Activated naive CD4-positive, alpha-beta T cell treated with anti-CD3 and anti-CD28 coated beads, Interleukin-2, amount 10 ng/mL, durations not matched to agents 7 days and 5 days (primary cell): ENCODE results near the gene TEX44.

Experiments used
- CTCF ChIA-PET: fragments of 350-600 bp; sonication (Branson Sonifier 250); formaldehyde crosslinking; loops from one replicate; lab custom pipeline; 2021; ENCODE audit warnings: antibody characterized with exemption; lab: Charles Lee
- DNase-seq: peaks from one replicate; pipeline ENCODE4 v3.0.0-alpha.2; 2020
- H3K27ac Mint-ChIP-seq: one replicate; pipeline ENCODE4 v1.8.0; 2021; ENCODE audit warnings: mild to moderate bottlenecking, moderate library complexity, mixed read lengths
- H3K27me3 Mint-ChIP-seq: one replicate; pipeline ENCODE4 v1.8.0; 2021; ENCODE audit warnings: mild to moderate bottlenecking, mixed read lengths
- H3K36me3 Mint-ChIP-seq: one replicate; pipeline ENCODE4 v1.8.0; 2021; ENCODE audit warnings: mixed read lengths
- H3K4me1 Mint-ChIP-seq: one replicate; pipeline ENCODE4 v1.8.0; 2021; ENCODE audit warnings: mixed read lengths
- H3K4me3 Mint-ChIP-seq: one replicate; pipeline ENCODE4 v1.8.0; 2021; ENCODE audit warnings: mild to moderate bottlenecking, moderate library complexity, mixed read lengths
- H3K9me3 Mint-ChIP-seq: one replicate; pipeline ENCODE4 v1.8.0; 2021; ENCODE audit warnings: mixed read lengths

TEX44 gene

DNA sequence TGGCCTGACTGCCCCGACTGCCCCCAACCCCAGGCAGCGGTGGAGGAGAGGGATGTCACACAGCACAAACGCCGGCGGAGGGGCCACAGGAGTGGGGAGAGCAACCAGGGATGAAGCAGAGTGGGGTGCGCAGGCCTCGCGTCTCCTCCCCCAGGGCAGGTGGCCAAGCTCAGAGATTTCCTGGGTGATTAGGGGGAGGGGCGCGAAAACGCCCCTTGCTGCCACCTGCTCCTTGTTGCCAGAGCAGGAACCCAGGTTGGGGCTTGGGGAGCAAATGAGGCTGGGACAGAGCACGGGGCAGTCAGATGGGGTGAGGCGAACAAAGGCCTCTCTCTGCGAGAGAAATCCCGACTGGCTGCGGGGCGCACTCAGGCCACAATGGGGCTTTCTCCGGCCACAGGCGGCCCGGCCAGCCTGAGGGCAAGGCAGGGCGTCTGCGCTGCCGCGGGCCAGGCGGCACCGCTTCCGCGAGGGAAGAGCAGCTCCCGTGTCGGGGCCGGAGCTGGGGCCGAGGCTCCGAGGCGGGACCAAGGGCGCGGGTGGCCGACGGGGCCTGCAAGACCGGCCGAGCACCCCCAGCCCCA is 11.5 kb downstream of the TEX44 start:
- no peak overlapping the region for H3K27ac Mint-ChIP-seq
- CTCF ChIA-PET = interaction anchor here (0.7 kb wide), 1 partner anchor 87 kb away, joined by 3 read pairs; no protein-coding TSS in a partner anchor

DNA sequence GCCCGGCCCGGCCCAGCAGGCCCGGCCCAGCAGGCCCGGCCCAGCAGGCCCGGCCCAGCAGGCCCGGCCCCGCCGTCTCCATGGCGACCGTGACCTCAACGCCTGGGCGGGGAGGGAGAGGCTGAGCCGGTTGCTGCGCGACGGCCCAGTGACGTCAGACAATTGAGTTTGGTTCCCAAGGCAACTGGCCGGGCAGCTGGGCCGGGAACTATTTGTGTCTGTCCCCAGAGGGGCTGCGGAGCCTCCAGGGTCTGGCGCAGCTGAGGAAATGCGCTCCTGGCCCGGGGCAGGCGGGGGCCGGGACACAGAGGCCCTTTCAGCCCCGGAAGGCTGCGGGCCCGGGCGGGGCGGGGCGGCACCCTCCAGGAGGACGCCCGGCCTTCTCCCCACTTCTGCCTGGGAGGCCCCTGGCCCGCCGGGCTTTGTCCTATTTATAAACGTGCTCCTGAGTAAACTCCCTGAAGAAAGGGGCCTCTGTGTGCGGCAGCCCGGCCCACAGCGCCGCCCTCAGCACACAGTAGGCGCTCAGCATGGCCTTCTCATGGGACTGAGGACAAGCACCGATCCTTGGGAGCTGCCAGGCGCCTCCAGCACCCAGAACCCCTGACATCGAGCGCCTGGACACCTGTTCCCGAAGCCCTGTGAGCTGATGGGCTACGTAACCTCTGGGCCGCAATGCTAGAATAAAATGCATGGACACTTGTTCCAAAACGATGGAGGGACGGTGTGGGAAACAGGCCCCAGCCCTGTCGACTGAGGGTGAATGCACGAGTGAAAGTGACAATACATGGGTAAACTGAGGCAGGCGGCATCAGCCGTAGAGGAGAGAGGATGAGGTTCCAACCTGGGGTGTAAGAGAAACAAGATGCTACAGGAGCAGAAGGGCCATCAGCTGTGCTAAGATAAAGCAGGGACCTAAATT is 12.3 kb downstream of the TEX44 start:
- peak; percentile 96 for DNase-seq
- H3K27me3 Mint-ChIP-seq = peaks cover 36% of the 10 kb centered on the region
- CTCF ChIA-PET = interaction anchor here (0.6 to 1.8 kb wide), 3 partner anchors 88 to 779 kb away, joined by 3 to 8 read pairs (median 3); no protein-coding TSS in a partner anchor
- peak overlapping the region; percentile 65 for H3K4me3 Mint-ChIP-seq
- H3K36me3 Mint-ChIP-seq = no peaks in the 10 kb centered on the region
- H3K9me3 Mint-ChIP-seq = no peaks in the 10 kb centered on the region
- peaks cover 19% of the 10 kb centered on the region for H3K4me1 Mint-ChIP-seq
- peak overlapping the region; percentile 62 for H3K27ac Mint-ChIP-seq

More for the DNA sequence above, 11.5 kb downstream of the TEX44 start:
- peak; percentile 29 for DNase-seq
- Mint-ChIP-seq H3K4me3 (peak overlapping the region; percentile 54), H3K27me3 (peaks cover 36% of the 10 kb centered on the region), H3K9me3 (no peaks in the 10 kb centered on the region), H3K4me1 (peaks cover 19% of the 10 kb centered on the region), H3K36me3 (no peaks in the 10 kb centered on the region)

DNA sequence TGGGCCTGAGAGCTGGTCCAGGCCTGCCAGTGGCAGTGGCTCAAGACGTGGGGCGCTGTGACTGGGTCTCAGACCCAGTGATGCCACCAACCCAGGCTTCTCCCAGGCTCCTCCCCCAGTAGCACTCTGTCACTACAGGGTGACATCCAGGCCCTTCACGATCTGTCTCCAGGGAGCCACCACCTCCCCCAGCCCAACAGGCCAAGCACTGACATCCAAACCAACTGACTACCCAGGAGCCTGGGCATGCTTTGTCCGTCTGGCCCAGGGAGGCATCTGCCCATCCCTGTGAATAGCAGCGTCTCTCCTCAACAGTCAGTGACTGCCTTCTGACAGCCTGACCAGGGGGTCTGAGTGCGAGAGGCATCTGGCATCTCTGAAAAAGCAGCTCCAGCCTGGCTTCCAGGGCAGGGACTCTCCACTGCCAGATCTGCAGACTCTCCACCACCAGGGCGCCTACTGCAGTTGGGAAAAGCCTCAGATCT is 13.0 kb downstream of the TEX44 start:
- H3K27ac Mint-ChIP-seq = no peak overlapping the region
- H3K4me1 Mint-ChIP-seq = peaks cover 26% of the 10 kb centered on the region
- peak; percentile 34 for DNase-seq
- no peaks in the 10 kb centered on the region for H3K36me3 Mint-ChIP-seq
- H3K9me3 Mint-ChIP-seq = no peaks in the 10 kb centered on the region
- peaks cover 33% of the 10 kb centered on the region for H3K27me3 Mint-ChIP-seq
- H3K4me3 Mint-ChIP-seq = peak overlapping the region; percentile 52
- CTCF ChIA-PET = interaction anchor here (1.8 kb wide), 1 partner anchor 109 kb away, joined by 8 read pairs; no protein-coding TSS in a partner anchor

DNA sequence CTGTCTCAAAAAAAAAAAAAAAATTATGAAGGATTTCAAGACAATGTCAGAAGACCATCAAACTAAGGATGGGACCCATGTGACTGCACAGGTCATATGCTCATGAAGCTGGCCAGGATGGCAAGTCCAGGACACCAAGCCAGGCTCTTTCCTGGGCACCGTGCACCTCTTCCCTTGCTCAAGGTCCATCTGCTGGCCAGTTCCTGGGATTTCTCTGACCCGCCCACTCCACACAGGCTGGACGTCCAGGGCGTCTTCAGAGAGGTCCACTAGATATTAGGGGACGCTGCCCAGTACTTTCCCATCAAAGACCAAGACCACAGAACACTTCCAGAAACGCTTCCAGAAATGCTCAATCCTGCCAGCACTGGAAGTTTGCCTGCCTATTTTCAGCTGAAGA is 14.3 kb downstream of the TEX44 start:
- H3K9me3 Mint-ChIP-seq = no peaks in the 10 kb centered on the region
- H3K27ac Mint-ChIP-seq = no peak overlapping the region
- H3K36me3 Mint-ChIP-seq = no peaks in the 10 kb centered on the region
- peaks cover 39% of the 10 kb centered on the region for H3K4me1 Mint-ChIP-seq
- H3K4me3 Mint-ChIP-seq = no peak overlapping the region
- H3K27me3 Mint-ChIP-seq = peaks cover 29% of the 10 kb centered on the region
- DNase-seq = no peak
- CTCF ChIA-PET = interaction anchor here (2.1 to 9.2 kb wide), 2 partner anchors 69 to 108 kb away, joined by 10 to 213 read pairs; no protein-coding TSS in a partner anchor

DNA sequence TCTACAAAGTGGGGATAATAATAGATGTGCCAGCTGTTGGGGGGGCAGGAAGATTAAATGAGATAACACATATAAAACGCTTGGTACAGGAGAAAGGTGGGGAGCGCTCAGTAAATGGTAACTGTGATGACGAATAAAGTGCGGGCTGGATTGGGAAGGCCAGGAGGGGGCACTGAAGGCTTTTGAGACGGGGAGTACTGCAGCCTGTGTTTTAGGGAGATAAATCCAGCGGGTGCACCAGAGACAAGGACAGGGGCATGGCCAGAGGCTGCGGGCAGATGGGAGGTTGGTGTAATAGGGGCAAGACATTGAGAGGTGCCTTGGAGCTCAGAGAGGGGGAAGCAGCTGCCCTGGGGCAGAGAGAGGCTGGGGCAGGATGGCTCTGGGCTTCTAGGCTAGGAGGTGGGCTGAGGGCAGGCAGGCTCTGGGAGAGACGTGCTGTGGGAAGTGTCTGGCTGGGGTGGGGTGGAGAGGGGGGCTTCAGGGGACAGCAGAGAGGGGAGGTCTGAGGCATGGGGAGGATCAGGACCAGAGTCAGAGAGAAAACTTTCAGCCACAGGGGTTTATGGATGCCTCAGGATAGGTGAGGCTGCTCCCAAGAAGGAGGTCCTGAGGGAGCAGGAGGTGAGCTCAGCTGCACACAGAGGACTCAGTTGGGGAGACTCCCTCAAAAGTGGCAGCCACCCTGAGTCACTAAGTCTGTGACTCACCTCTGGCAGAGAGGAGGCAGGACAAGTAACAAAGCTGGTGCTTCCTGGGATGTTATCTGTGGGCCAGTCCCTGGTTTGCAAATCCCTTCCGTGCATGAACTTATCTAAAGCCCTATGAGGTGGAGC is 18.8 kb downstream of the TEX44 start:
- Mint-ChIP-seq H3K4me3 (no peak overlapping the region), H3K27ac (peak overlapping the region; percentile 97), H3K9me3 (no peaks in the 10 kb centered on the region), H3K4me1 (peaks cover 58% of the 10 kb centered on the region), H3K36me3 (no peaks in the 10 kb centered on the region), H3K27me3 (peaks cover 35% of the 10 kb centered on the region)
- peak; percentile 54 for DNase-seq
- CTCF ChIA-PET = interaction anchor here (0.6 to 9.2 kb wide), 21 partner anchors 10 to 158 kb away, joined by 3 to 267 read pairs (median 4); partner anchors contain the start of genes NMUR1 and PTMA

DNA sequence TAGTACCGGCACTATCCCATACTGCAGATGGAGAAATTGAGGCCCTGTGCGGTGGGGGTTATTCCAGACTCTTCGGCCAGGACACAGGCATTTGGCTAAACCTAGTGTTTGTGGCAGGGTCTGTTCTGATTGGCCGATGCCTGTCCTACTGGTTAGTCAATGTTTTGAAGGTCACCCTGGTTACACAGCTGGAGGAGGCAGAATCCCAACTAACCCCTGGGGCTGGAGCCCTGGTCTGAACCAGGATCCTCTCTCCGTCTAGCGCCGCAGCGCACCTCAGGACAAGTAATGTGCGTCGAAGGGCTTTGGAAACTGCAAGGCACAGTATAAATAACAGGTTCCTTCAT is 19.4 kb downstream of the TEX44 start:
- no peak overlapping the region for H3K4me3 Mint-ChIP-seq
- H3K9me3 Mint-ChIP-seq = no peaks in the 10 kb centered on the region

DNA sequence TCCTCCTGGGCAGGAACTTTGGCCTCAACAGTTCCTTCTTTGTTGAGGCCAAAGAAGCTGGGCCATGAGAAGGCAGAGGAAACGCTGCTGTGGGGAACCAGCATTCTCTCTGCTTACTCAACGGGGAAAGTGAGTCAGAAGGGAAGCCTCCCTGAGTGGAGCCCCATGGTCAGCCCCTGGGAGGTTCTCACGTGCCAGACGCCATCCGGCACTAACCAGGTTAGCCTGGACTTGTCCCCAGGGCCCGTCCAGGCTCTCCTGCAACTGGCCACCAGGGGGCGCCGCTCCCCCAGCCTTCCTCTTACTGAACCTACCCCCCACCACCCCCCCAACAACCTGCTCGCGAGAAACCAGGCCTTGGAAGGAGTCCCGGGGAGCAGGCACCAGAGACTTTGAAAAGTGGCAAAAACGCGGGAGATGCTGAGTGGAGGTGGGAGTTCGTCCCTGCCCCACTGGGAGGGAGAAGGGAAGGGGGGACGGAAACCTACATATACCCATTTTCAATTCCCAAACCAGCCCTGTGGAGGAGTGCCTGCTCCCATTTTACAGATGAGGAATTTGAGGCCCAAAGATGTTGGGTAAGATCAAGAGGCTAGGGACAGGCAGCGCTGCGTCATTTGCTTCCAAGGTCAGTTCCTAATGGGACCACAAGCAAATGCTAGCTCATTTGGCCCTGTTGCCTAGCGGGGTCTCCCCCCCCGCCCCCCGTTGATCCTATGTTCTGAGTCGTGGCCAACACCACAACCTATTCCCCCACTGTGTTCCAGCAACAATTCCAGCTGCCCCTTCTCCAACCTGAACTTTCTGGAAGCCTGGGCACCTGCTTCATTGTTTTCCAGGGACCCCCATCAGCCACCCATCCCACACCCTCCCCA is 20.0 kb downstream of the TEX44 start:
- Mint-ChIP-seq H3K36me3 (no peaks in the 10 kb centered on the region), H3K27me3 (peaks cover 25% of the 10 kb centered on the region), H3K4me1 (peaks cover 67% of the 10 kb centered on the region), H3K9me3 (no peaks in the 10 kb centered on the region), H3K27ac (peak overlapping the region; percentile 97), H3K4me3 (peak overlapping the region; percentile 78)
- DNase-seq = peak; percentile 94
- CTCF ChIA-PET = interaction anchor here (0.8 to 9.2 kb wide), 21 partner anchors 8 to 157 kb away, joined by 3 to 267 read pairs (median 4); partner anchors contain the start of genes NMUR1 and PTMA

More for the DNA sequence above, 19.4 kb downstream of the TEX44 start:
- peaks cover 61% of the 10 kb centered on the region for H3K4me1 Mint-ChIP-seq
- CTCF ChIA-PET = interaction anchor here (0.7 to 9.2 kb wide), 21 partner anchors 8 to 158 kb away, joined by 3 to 267 read pairs (median 4); partner anchors contain the start of genes NMUR1 and PTMA
- no peaks in the 10 kb centered on the region for H3K36me3 Mint-ChIP-seq
- peak overlapping the region; percentile 97 for H3K27ac Mint-ChIP-seq
- peaks cover 31% of the 10 kb centered on the region for H3K27me3 Mint-ChIP-seq
- no peak for DNase-seq

DNA sequence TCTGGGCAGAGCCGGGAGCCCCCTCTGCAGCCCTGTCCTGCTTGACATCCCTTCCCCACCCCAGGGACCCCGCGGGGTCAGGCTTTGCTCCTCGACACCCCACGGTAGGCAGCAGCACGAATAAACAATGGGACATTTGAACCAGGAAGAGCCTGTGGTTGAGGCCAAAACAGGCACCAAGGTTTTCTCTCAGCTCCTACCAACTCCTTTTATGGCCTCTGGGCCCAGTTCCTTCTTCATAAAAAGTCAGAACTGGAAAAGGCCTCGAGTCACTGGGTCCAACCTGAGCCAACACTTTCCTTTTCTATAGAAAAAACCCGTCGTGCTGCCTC is 20.6 kb downstream of the TEX44 start:
- no peak for DNase-seq
- Mint-ChIP-seq H3K9me3 (no peaks in the 10 kb centered on the region), H3K27me3 (peaks cover 22% of the 10 kb centered on the region), H3K4me1 (peaks cover 73% of the 10 kb centered on the region), H3K4me3 (peak overlapping the region; percentile 78), H3K27ac (peak overlapping the region; percentile 97), H3K36me3 (no peaks in the 10 kb centered on the region)
- CTCF ChIA-PET = interaction anchor here (0.7 to 9.2 kb wide), 12 partner anchors 9 to 101 kb away, joined by 3 to 267 read pairs (median 12); partner anchors contain the start of gene PTMA

DNA sequence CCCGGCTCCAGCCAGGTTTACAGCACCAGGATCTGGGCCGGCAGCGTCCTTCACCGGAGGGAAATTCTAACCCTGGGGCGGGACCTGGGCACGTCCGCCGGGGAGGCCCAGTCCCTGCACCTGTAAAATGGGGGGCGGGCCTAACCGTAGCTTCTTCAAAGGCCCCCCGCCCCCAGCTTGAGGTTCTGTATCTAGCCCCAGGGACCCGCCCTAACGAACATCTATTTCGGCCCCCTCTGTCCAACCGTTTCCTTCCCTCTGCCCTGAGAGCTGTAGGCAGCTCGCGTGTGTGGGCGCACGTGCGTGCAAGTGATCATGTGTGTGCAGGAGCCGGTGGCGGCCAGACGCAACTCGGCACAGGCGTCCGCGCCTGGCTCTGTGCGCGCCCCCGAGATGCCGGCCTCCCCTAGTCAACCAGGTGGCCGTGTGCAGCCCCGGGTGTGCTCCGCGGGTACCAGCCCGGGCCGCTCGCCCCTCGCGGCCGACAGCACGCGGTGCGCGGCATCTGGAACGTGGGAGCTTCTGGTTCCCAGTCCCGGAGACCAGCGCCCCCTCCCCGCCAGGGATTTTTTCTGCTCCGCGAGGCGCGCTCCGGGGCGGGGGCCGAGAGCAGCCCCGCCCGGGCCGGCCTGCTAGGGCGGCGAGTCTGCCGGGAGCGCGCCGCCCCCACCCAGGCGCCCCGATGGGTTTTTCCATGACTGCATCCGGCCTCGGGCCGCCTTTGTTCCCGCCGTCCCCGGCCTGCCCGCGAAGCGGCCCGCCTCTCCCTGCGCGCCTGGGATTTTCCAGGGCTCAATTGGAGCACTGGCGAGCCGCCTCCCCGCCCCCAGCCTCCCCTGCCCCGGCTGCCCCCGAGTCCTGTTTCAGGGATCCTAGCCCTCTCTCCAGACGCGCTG is 21.2 kb downstream of the TEX44 start:
- peak; percentile 85 for DNase-seq
- CTCF ChIA-PET = interaction anchor here (0.7 to 9.2 kb wide), 12 partner anchors 8 to 101 kb away, joined by 3 to 267 read pairs (median 12); partner anchors contain the start of gene PTMA
- H3K36me3 Mint-ChIP-seq = no peaks in the 10 kb centered on the region
- H3K4me3 Mint-ChIP-seq = peak overlapping the region; percentile 78
- peaks cover 16% of the 10 kb centered on the region for H3K27me3 Mint-ChIP-seq
- H3K27ac Mint-ChIP-seq = peak overlapping the region; percentile 97
- H3K4me1 Mint-ChIP-seq = peaks cover 71% of the 10 kb centered on the region
- no peaks in the 10 kb centered on the region for H3K9me3 Mint-ChIP-seq

DNA sequence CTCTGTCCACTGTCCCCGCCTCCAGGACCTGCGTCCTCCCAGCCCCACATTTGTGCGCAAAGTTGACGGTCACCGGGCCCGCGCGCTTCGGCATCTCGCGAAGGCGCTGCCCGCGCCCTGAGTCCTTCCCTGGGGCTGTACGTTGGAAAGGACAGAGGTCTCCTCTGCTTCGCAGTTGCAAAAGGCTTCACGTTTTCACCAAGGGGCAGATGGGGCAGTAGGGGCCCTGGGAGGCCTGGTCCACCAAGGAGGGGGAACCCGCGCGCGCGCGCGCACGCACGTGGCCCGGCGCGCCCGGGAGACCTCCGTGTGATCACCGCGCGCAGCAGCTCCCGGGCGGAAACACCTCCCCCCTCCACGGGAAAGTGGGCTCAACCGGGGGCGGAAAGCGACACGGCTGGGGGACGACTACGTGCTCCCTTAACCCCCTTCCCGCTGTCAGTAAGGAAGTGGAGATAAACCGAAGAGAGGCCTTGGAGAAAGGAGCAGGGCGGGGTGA is 21.9 kb downstream of the TEX44 start:
- Mint-ChIP-seq H3K27ac (peak overlapping the region; percentile 94), H3K36me3 (no peaks in the 10 kb centered on the region), H3K9me3 (no peaks in the 10 kb centered on the region), H3K4me1 (peaks cover 73% of the 10 kb centered on the region), H3K27me3 (peaks cover 13% of the 10 kb centered on the region), H3K4me3 (peak overlapping the region; percentile 73)
- CTCF ChIA-PET = interaction anchor here (0.5 to 9.2 kb wide), 7 partner anchors 13 to 1544 kb away, joined by 3 to 267 read pairs (median 24); partner anchors contain the start of gene PTMA
- peak; percentile 54 for DNase-seq

DNA sequence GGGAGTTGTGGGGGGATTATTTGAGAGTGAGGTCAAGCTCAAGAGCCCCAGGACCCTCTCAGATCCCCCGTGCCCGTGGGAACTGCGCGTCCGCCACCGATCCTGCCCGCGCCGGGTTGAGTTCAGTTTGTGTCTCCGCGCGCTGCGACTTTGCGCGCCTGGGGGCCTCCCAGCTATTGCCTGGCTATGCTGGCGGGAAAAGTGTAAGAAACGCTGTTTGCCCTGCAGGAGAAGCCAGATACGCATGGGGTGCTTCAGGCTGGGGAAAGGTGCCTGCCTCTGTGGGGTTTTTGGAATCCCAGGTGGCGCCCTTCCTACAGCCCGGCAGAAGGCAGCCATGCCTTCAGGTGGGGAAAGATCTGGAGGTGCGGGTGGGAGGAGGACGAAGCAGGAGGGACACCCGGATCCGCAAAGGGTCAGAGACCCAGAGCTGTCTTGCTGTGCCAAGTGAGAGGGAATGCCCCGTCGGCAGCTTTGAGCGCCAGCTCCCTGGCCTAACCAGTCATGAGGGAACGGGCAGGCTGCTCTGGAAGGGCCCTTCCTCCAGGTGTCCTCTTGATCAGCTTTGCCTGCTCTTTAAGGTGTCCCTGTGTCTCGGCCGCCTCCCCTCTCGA is 22.5 kb downstream of the TEX44 start:
- DNase-seq = no peak
- Mint-ChIP-seq H3K4me1 (peaks cover 76% of the 10 kb centered on the region), H3K9me3 (no peaks in the 10 kb centered on the region), H3K4me3 (peak overlapping the region; percentile 73), H3K27me3 (peaks cover 13% of the 10 kb centered on the region), H3K36me3 (no peaks in the 10 kb centered on the region), H3K27ac (peak overlapping the region; percentile 94)
- CTCF ChIA-PET = interaction anchor here (0.5 to 9.2 kb wide), 6 partner anchors 12 to 1545 kb away, joined by 3 to 267 read pairs (median 28); partner anchors contain the start of gene PTMA
